ENCODE results near the gene DPYSL5.

Gene DPYSL5

GRCh38 chr2:26873286-26873983 lies 25.5 kb downstream of the DPYSL5 start:
- no peak overlapping the region for H2AFZ ChIP-seq (ENCODE audit: insufficient read depth, low read length, poor library complexity)
- H2BK5ac ChIP-seq (ENCODE audit: low read depth, low read length, poor library complexity) = no peak overlapping the region
- H2AK5ac ChIP-seq (ENCODE audit: low read length) = no peak overlapping the region
- no peaks in the 10 kb centered on the region for H3K4me1 ChIP-seq (ENCODE audit: control insufficient read depth in 1 of 2, insufficient read depth in 2 of 2, low read length in 2 of 2)
- no peaks in the 10 kb centered on the region for H3K79me1 ChIP-seq (ENCODE audit: low read length)
- H3K9ac ChIP-seq (ENCODE audit: low read length) = no peak overlapping the region
- peak in 1 of 2 donors; percentile 4 for DNase-seq
- no CpG with 5 or more reads among the region's 6 CpGs for WGBS (ENCODE audit: extremely low coverage, insufficient coverage, insufficient read length)
- H3K14ac ChIP-seq (ENCODE audit: low read length) = no peak overlapping the region
- no peak overlapping the region for H2BK120ac ChIP-seq (ENCODE audit: insufficient read depth, low read length, poor library complexity)
- H3K27ac ChIP-seq (ENCODE audit: low read depth, low read length) = no peak overlapping the region
- no peak overlapping the region for H4K91ac ChIP-seq (ENCODE audit: low read depth, low read length)
- H2BK12ac ChIP-seq (ENCODE audit: low read length) = no peak overlapping the region
- no peak overlapping the region for H4K8ac ChIP-seq (ENCODE audit: low read depth, low read length)
- H3K79me2 ChIP-seq (ENCODE audit: control insufficient read depth, insufficient read depth, low read length, poor library complexity) = no peaks in the 10 kb centered on the region
- no peaks in the 10 kb centered on the region for H3K36me3 ChIP-seq (ENCODE audit: control insufficient read depth in 1 of 2, insufficient read depth in 2 of 2, low read length in 2 of 2)
- H3K27me3 ChIP-seq (ENCODE audit: insufficient read depth, low read length) = no peaks in the 10 kb centered on the region
- no peak overlapping the region for H4K12ac ChIP-seq (ENCODE audit: low read depth, low read length)
- peaks cover 3% of the 10 kb centered on the region for H3K9me3 ChIP-seq (ENCODE audit: insufficient read depth, low read depth, low read length)
- no peak overlapping the region for H3K4ac ChIP-seq (ENCODE audit: low read depth, low read length)
- H3K18ac ChIP-seq (ENCODE audit: low read length) = no peak overlapping the region
- H3K4me3 ChIP-seq (ENCODE audit: low read depth, low read length) = no peak overlapping the region
- H3K4me2 ChIP-seq (ENCODE audit: low read length) = no peak overlapping the region
- no peak overlapping the region for H3K23ac ChIP-seq (ENCODE audit: low read length)

GRCh38 chr2:26874514-26874913 lies 26.6 kb downstream of the DPYSL5 start:
- Histone ChIP-seq H3K27ac (ENCODE audit: low read depth, low read length) (no peak overlapping the region), H2AK5ac (ENCODE audit: low read length) (no peak overlapping the region), H2BK12ac (ENCODE audit: low read length) (no peak overlapping the region), H3K14ac (ENCODE audit: low read length) (no peak overlapping the region), H3K18ac (ENCODE audit: low read length) (no peak overlapping the region), H3K36me3 (ENCODE audit: control insufficient read depth in 1 of 2, insufficient read depth in 2 of 2, low read length in 2 of 2) (no peaks in the 10 kb centered on the region), H2AFZ (ENCODE audit: insufficient read depth, low read length, poor library complexity) (no peak overlapping the region), H3K9me3 (ENCODE audit: insufficient read depth, low read depth, low read length) (peaks cover 3% of the 10 kb centered on the region), H3K23ac (ENCODE audit: low read length) (no peak overlapping the region), H3K4me3 (ENCODE audit: low read depth, low read length) (no peak overlapping the region), H3K27me3 (ENCODE audit: insufficient read depth, low read length) (no peaks in the 10 kb centered on the region), H3K9ac (ENCODE audit: low read length) (no peak overlapping the region), H3K79me2 (ENCODE audit: control insufficient read depth, insufficient read depth, low read length, poor library complexity) (no peaks in the 10 kb centered on the region), H3K4me2 (ENCODE audit: low read length) (no peak overlapping the region), H4K91ac (ENCODE audit: low read depth, low read length) (no peak overlapping the region), H2BK5ac (ENCODE audit: low read depth, low read length, poor library complexity) (no peak overlapping the region), H3K4ac (ENCODE audit: low read depth, low read length) (no peak overlapping the region), H3K79me1 (ENCODE audit: low read length) (no peaks in the 10 kb centered on the region), H4K12ac (ENCODE audit: low read depth, low read length) (no peak overlapping the region), H3K4me1 (ENCODE audit: control insufficient read depth in 1 of 2, insufficient read depth in 2 of 2, low read length in 2 of 2) (no peaks in the 10 kb centered on the region), H2BK120ac (ENCODE audit: insufficient read depth, low read length, poor library complexity) (no peak overlapping the region), H4K8ac (ENCODE audit: low read depth, low read length) (no peak overlapping the region)
- DNase-seq = no peak
- no CpG with 5 or more reads among the region's 2 CpGs for WGBS (ENCODE audit: extremely low coverage, insufficient coverage, insufficient read length)

GRCh38 chr2:26875065-26875634 lies 27.2 kb downstream of the DPYSL5 start:
- H2BK120ac ChIP-seq (ENCODE audit: insufficient read depth, low read length, poor library complexity) = no peak overlapping the region
- no peaks in the 10 kb centered on the region for H3K79me2 ChIP-seq (ENCODE audit: control insufficient read depth, insufficient read depth, low read length, poor library complexity)
- no peak overlapping the region for H4K91ac ChIP-seq (ENCODE audit: low read depth, low read length)
- no peaks in the 10 kb centered on the region for H3K79me1 ChIP-seq (ENCODE audit: low read length)
- no peak overlapping the region for H3K14ac ChIP-seq (ENCODE audit: low read length)
- H3K4me1 ChIP-seq (ENCODE audit: control insufficient read depth in 1 of 2, insufficient read depth in 2 of 2, low read length in 2 of 2) = no peaks in the 10 kb centered on the region
- no peak overlapping the region for H2BK5ac ChIP-seq (ENCODE audit: low read depth, low read length, poor library complexity)
- no peak overlapping the region for H3K4me2 ChIP-seq (ENCODE audit: low read length)
- H2BK12ac ChIP-seq (ENCODE audit: low read length) = no peak overlapping the region
- H3K18ac ChIP-seq (ENCODE audit: low read length) = no peak overlapping the region
- H3K9me3 ChIP-seq (ENCODE audit: insufficient read depth, low read depth, low read length) = peaks cover 3% of the 10 kb centered on the region
- no peak overlapping the region for H3K9ac ChIP-seq (ENCODE audit: low read length)
- no peak overlapping the region for H4K12ac ChIP-seq (ENCODE audit: low read depth, low read length)
- DNase-seq = no peak
- H3K4ac ChIP-seq (ENCODE audit: low read depth, low read length) = no peak overlapping the region
- peak overlapping the region; percentile 31 for H3K4me3 ChIP-seq (ENCODE audit: low read depth, low read length)
- no peaks in the 10 kb centered on the region for H3K27me3 ChIP-seq (ENCODE audit: insufficient read depth, low read length)
- WGBS (ENCODE audit: extremely low coverage, insufficient coverage, insufficient read length) = no CpG with 5 or more reads among the region's 4 CpGs
- H3K23ac ChIP-seq (ENCODE audit: low read length) = no peak overlapping the region
- H2AFZ ChIP-seq (ENCODE audit: insufficient read depth, low read length, poor library complexity) = no peak overlapping the region
- no peaks in the 10 kb centered on the region for H3K36me3 ChIP-seq (ENCODE audit: control insufficient read depth in 1 of 2, insufficient read depth in 2 of 2, low read length in 2 of 2)
- H2AK5ac ChIP-seq (ENCODE audit: low read length) = no peak overlapping the region
- no peak overlapping the region for H3K27ac ChIP-seq (ENCODE audit: low read depth, low read length)
- no peak overlapping the region for H4K8ac ChIP-seq (ENCODE audit: low read depth, low read length)

GRCh38 chr2:26875808-26876207 lies 27.9 kb downstream of the DPYSL5 start:
- no peaks in the 10 kb centered on the region for H3K4me1 ChIP-seq (ENCODE audit: control insufficient read depth in 1 of 2, insufficient read depth in 2 of 2, low read length in 2 of 2)
- H3K27me3 ChIP-seq (ENCODE audit: insufficient read depth, low read length) = no peaks in the 10 kb centered on the region
- no peaks in the 10 kb centered on the region for H3K79me2 ChIP-seq (ENCODE audit: control insufficient read depth, insufficient read depth, low read length, poor library complexity)
- H3K14ac ChIP-seq (ENCODE audit: low read length) = no peak overlapping the region
- no peak overlapping the region for H2BK120ac ChIP-seq (ENCODE audit: insufficient read depth, low read length, poor library complexity)
- no peak overlapping the region for H2BK5ac ChIP-seq (ENCODE audit: low read depth, low read length, poor library complexity)
- no CpG with 5 or more reads among the region's 3 CpGs for WGBS (ENCODE audit: extremely low coverage, insufficient coverage, insufficient read length)
- H3K4me3 ChIP-seq (ENCODE audit: low read depth, low read length) = no peak overlapping the region
- DNase-seq = no peak
- no peak overlapping the region for H2AK5ac ChIP-seq (ENCODE audit: low read length)
- H4K8ac ChIP-seq (ENCODE audit: low read depth, low read length) = no peak overlapping the region
- H3K9me3 ChIP-seq (ENCODE audit: insufficient read depth, low read depth, low read length) = peaks cover 3% of the 10 kb centered on the region
- no peak overlapping the region for H2BK12ac ChIP-seq (ENCODE audit: low read length)
- no peak overlapping the region for H3K27ac ChIP-seq (ENCODE audit: low read depth, low read length)
- no peak overlapping the region for H3K9ac ChIP-seq (ENCODE audit: low read length)
- no peak overlapping the region for H2AFZ ChIP-seq (ENCODE audit: insufficient read depth, low read length, poor library complexity)
- no peak overlapping the region for H3K4me2 ChIP-seq (ENCODE audit: low read length)
- H4K12ac ChIP-seq (ENCODE audit: low read depth, low read length) = no peak overlapping the region
- H3K18ac ChIP-seq (ENCODE audit: low read length) = no peak overlapping the region
- H4K91ac ChIP-seq (ENCODE audit: low read depth, low read length) = no peak overlapping the region
- H3K36me3 ChIP-seq (ENCODE audit: control insufficient read depth in 1 of 2, insufficient read depth in 2 of 2, low read length in 2 of 2) = no peaks in the 10 kb centered on the region
- no peak overlapping the region for H3K4ac ChIP-seq (ENCODE audit: low read depth, low read length)
- no peaks in the 10 kb centered on the region for H3K79me1 ChIP-seq (ENCODE audit: low read length)
- H3K23ac ChIP-seq (ENCODE audit: low read length) = no peak overlapping the region

All from trophoblast cell (in vitro differentiated cells and primary cell).